ENCODE measurements around the gene FLT3. TPM values are rescaled to one million over a fixed set of nuclear protein-coding genes. Genes with fewer than 3 reads are reported as not detected.

The FLT3 gene
- polyA plus RNA-seq, 1 experiment: not detected

GRCh38 chr13:28138756-28139470 is 38.5 kb upstream of the FLT3 start:
- ChIA-PET POLR2A (no interaction called here), CTCF (no interaction called here)
- peak; percentile 37 for DNase-seq (ENCODE audit: low read depth)
- H3K4me3 ChIP-seq (ENCODE audit: low read depth, low read length): peak overlapping the region; percentile 88
- no peaks in the 10 kb centered on the region for H3K36me3 ChIP-seq (ENCODE audit: control insufficient read depth, insufficient read depth, low read length)
- H3K27me3 ChIP-seq (ENCODE audit: control insufficient read depth, insufficient read depth, low read length): no peaks in the 10 kb centered on the region
- TF ChIP-seq CTCF (IDR thresholded peaks at IDR 0.05; ENCODE audit: insufficient read depth, low read depth, low read length): no peak

GRCh38 chr13:28138012-28138755 is 37.8 kb upstream of the FLT3 start, which contains the start of gene PAN3:
TSS of gene PAN3 (plus strand) at chr13:28138545. CDS start at chr13:28138658, 113 bp downstream.
- Histone ChIP-seq H3K4me3 (ENCODE audit: low read depth, low read length) (peak within 1 kb of the TSS; percentile 88), H3K36me3 (ENCODE audit: control insufficient read depth, insufficient read depth, low read length) (no peaks in the 10 kb centered on the region), H3K27me3 (ENCODE audit: control insufficient read depth, insufficient read depth, low read length) (no peaks in the 10 kb centered on the region)
- ChIA-PET CTCF (interaction anchor here (0.6 kb wide), 1 partner anchor 24 kb away, joined by 4 read pairs; no protein-coding TSS in a partner anchor), POLR2A (interaction anchor here (0.7 to 0.8 kb wide), 2 partner anchors 13 to 1627 kb away, joined by 3 read pairs; no protein-coding TSS in a partner anchor)
- DNase-seq (ENCODE audit: low read depth): peak; percentile 44
- peak; percentile 29 for TF ChIP-seq CTCF (IDR thresholded peaks at IDR 0.05; ENCODE audit: insufficient read depth, low read depth, low read length)

GRCh38 chr13:28137596-28137995 is 37.2 kb upstream of the FLT3 start:
- Histone ChIP-seq H3K4me3 (ENCODE audit: low read depth, low read length) (peak overlapping the region; percentile 88), H3K36me3 (ENCODE audit: control insufficient read depth, insufficient read depth, low read length) (no peaks in the 10 kb centered on the region), H3K27me3 (ENCODE audit: control insufficient read depth, insufficient read depth, low read length) (no peaks in the 10 kb centered on the region)
- DNase-seq (ENCODE audit: low read depth): no peak
- no peak for TF ChIP-seq CTCF (IDR thresholded peaks at IDR 0.05; ENCODE audit: insufficient read depth, low read depth, low read length)
- ChIA-PET POLR2A (interaction anchor here (0.7 to 0.8 kb wide), 2 partner anchors 13 to 1627 kb away, joined by 3 read pairs; no protein-coding TSS in a partner anchor), CTCF (interaction anchor here (0.6 kb wide), 1 partner anchor 24 kb away, joined by 4 read pairs; no protein-coding TSS in a partner anchor)

DNA sequence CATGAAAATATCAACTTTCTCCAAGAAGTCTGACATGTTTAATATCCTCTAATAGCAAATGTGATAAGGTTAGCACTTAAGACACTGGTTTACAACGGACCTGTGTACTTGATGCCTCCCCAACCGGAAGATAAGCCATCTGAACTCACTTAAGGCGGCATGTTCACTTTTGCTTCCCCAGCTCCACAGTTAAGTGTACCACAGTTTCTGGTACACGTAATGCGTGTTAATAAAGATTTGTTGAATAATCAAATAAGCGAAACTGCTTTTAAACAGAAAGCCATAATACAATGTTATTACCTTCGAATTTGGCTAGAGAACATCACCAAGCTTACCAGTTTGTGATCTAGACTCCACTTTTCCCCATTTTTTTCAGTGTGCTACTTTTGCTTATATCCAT is 36.5 kb upstream of the FLT3 start:
- POLR2A ChIA-PET: no interaction called here
- H3K4me3 ChIP-seq (ENCODE audit: low read depth, low read length): peak overlapping the region; percentile 88
- TF ChIP-seq CTCF (IDR thresholded peaks at IDR 0.05; ENCODE audit: insufficient read depth, low read depth, low read length): no peak
- CTCF ChIA-PET: no interaction called here
- DNase-seq (ENCODE audit: low read depth): no peak
- no peaks in the 10 kb centered on the region for H3K36me3 ChIP-seq (ENCODE audit: control insufficient read depth, insufficient read depth, low read length)
- no peaks in the 10 kb centered on the region for H3K27me3 ChIP-seq (ENCODE audit: control insufficient read depth, insufficient read depth, low read length)

DNA sequence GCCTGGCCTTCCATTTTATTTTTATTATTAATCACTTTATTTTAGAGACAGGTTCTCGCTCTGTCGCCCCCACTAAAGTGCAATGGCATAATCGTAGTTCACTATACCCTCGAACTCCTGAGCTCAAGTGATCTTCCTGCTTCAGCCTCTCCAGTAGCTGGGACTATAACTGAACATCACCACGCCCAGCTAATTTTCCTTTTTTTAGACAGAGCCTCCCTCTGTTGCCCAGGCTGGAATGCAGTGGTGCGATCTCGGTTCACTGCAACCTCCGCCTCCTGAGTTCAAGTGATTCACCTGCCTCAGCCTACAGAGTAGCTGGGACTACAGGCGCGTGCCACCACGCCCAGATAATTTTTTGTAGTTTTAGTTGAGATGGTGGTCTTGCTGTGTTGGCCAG is 31.3 kb upstream of the FLT3 start:
- Histone ChIP-seq H3K27me3 (ENCODE audit: control insufficient read depth, insufficient read depth, low read length) (peaks cover 3% of the 10 kb centered on the region; the same call in 1 of the 2 replicates), H3K4me3 (ENCODE audit: low read depth, low read length) (no peak overlapping the region), H3K36me3 (ENCODE audit: control insufficient read depth, insufficient read depth, low read length) (no peaks in the 10 kb centered on the region)
- CTCF ChIA-PET: no interaction called here
- DNase-seq (ENCODE audit: low read depth): no peak
- POLR2A ChIA-PET: no interaction called here
- TF ChIP-seq CTCF (IDR thresholded peaks at IDR 0.05; ENCODE audit: insufficient read depth, low read depth, low read length): no peak
